OCI-LY7 (cell line): ENCODE results near the gene DEDD2. TPM values are rescaled to one million over a fixed set of nuclear protein-coding genes. Genes with fewer than 3 reads are reported as not detected.

Source experiments
- BruUV-seq: library from RNA; stranded (reverse); fragments of 400-500 nt; replicated peaks from 2 replicates; lab custom pipeline; 2021; lab: Mats Ljungman, UMichigan
- CTCF ChIA-PET: fragments of 300-600 bp; sonication (Branson Sonifier 250); formaldehyde crosslinking; loops from one replicate; lab custom pipeline; 2022; ENCODE audit warnings: antibody characterized with exemption; ENCODE audit not compliant: unreplicated experiment; lab: Charles Lee
- POLR2A ChIA-PET: fragments of 300-600 bp; sonication (Branson Sonifier 250); formaldehyde crosslinking; loops from one replicate; lab custom pipeline; 2022; ENCODE audit warnings: antibody characterized with exemption; lab: Charles Lee
- DNase-seq: peaks from one replicate; pipeline ENCODE4 v3.0.0-alpha.2; 2015; ENCODE audit warnings: low spot score
- H2AFZ ChIP-seq: fragments of 200-600 bp; sonication (generic), shearing (Covaris generic); 2 replicates; pipeline ENCODE4 v1.6.1; 2014; ENCODE audit warnings: mild to moderate bottlenecking, antibody characterized with exemption, low read length, moderate library complexity
- H3K27ac ChIP-seq: fragments of 200-600 bp; sonication (generic); 2 replicates; pipeline ENCODE4 v1.5.1; 2014; ENCODE audit warnings: mixed run types, low read depth, mild to moderate bottlenecking, moderate library complexity, low read length, inconsistent platforms; ENCODE audit not compliant: poor library complexity, severe bottlenecking
- H3K36me3 ChIP-seq: fragments of 200-600 bp; sonication (generic); 2 replicates; pipeline ENCODE4 v1.6.1; 2014; ENCODE audit warnings: mild to moderate bottlenecking, antibody characterized with exemption, low read length, moderate library complexity, mixed read lengths; ENCODE audit not compliant: insufficient read depth
- H3K4me1 ChIP-seq: fragments of 200-600 bp; sonication (generic); 2 replicates; pipeline ENCODE4 v1.5.1; 2014; ENCODE audit warnings: mild to moderate bottlenecking, low read length; ENCODE audit not compliant: insufficient read depth, poor library complexity, severe bottlenecking
- H3K4me2 ChIP-seq: fragments of 200-600 bp; sonication (generic); 2 replicates; pipeline ENCODE4 v1.6.1; 2014; ENCODE audit warnings: mild to moderate bottlenecking, low read length
- H3K4me3 ChIP-seq: fragments of 200-600 bp; sonication (generic); 2 replicates; pipeline ENCODE4 v1.5.1; 2014; ENCODE audit warnings: mild to moderate bottlenecking, low read depth, low read length; ENCODE audit not compliant: poor library complexity, severe bottlenecking
- H3K79me2 ChIP-seq: fragments of 200-600 bp; sonication (generic); 2 replicates; pipeline ENCODE4 v1.6.1; 2016; ENCODE audit warnings: low read depth, mild to moderate bottlenecking, low read length, moderate library complexity, mixed read lengths; ENCODE audit not compliant: insufficient read depth
- H3K9me2 ChIP-seq: fragments of 200-600 bp; sonication (generic); 2 replicates; pipeline ENCODE4 v1.6.1; 2016; ENCODE audit warnings: mild to moderate bottlenecking, low read length, mixed read lengths; ENCODE audit not compliant: insufficient read depth
- H3K9me3 ChIP-seq: fragments of 200-600 bp; sonication (generic); 2 replicates; pipeline ENCODE4 v1.6.1; 2014; ENCODE audit warnings: mild to moderate bottlenecking, mixed run types, low read length, mixed read lengths
- H4K20me1 ChIP-seq: fragments of 200-600 bp; sonication (generic); 2 replicates; pipeline ENCODE4 v1.6.1; 2014; ENCODE audit warnings: mild to moderate bottlenecking, antibody characterized with exemption, low read length, moderate library complexity, mixed read lengths; ENCODE audit not compliant: insufficient read depth
- EZH2phosphoT487 ChIP-seq: fragments of 200-600 bp; sonication (generic); IDR thresholded peaks from 2 replicates; pipeline ENCODE4 v1.6.1; 2018; ENCODE audit warnings: low read depth, borderline replicate concordance, mild to moderate bottlenecking, mixed run types, antibody characterized with exemption, low read length, moderate library complexity, mixed read lengths
- intact Hi-C: fragments of 100-400 bp; cut with micrococcal nuclease; formaldehyde crosslinking; loops from one replicate; pipeline ENCODE4 v1.10.0; 2022; ENCODE audit not compliant: unreplicated experiment
- total RNA-seq, 2 experiments: library from RNA; depleted of rRNA in 1 of 2; stranded (reverse); fragments of >200 nt in 1 of 2; shearing (Covaris generic) in 1 of 2; gene quantifications; 2 replicates each; pipeline ENCODE4 v1.2.3, GENCODE V29; 2014 to 2022
- TF ChIP-seq, protein P1 (sequence below): fragments of 200-600 bp; sonication (generic); conservative IDR thresholded peaks from 2 replicates; pipeline ENCODE4 v1.5.1; 2014; ENCODE audit warnings: mild to moderate bottlenecking, antibody characterized with exemption, low read length, moderate library complexity, mixed read lengths

DEDD2 gene
- total RNA-seq, 2 experiments from 2014 or later, result 15.5 to 41.9 TPM

- H4K20me1 ChIP-seq, result no peaks in the 10 kb centered on the region
- H3K4me3 ChIP-seq, result peak overlapping the region; percentile 63
- peaks cover 30% of the 10 kb centered on the region for H3K4me1 ChIP-seq
- intact Hi-C loops, result no loop called here
- H3K9me2 ChIP-seq, result no peaks in the 10 kb centered on the region
- BruUV-seq, result no TSS peak
- H3K79me2 ChIP-seq, result no peaks in the 10 kb centered on the region
- H3K27ac ChIP-seq, result no peak overlapping the region
- H3K4me2 ChIP-seq, result peak overlapping the region; percentile 82
- DNase-seq, result peak; percentile 81
- TF ChIP-seq, protein P1, sequence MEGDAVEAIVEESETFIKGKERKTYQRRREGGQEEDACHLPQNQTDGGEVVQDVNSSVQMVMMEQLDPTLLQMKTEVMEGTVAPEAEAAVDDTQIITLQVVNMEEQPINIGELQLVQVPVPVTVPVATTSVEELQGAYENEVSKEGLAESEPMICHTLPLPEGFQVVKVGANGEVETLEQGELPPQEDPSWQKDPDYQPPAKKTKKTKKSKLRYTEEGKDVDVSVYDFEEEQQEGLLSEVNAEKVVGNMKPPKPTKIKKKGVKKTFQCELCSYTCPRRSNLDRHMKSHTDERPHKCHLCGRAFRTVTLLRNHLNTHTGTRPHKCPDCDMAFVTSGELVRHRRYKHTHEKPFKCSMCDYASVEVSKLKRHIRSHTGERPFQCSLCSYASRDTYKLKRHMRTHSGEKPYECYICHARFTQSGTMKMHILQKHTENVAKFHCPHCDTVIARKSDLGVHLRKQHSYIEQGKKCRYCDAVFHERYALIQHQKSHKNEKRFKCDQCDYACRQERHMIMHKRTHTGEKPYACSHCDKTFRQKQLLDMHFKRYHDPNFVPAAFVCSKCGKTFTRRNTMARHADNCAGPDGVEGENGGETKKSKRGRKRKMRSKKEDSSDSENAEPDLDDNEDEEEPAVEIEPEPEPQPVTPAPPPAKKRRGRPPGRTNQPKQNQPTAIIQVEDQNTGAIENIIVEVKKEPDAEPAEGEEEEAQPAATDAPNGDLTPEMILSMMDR, result peak; percentile 48
- TF ChIP-seq EZH2phosphoT487, result no peak
- H3K36me3 ChIP-seq, result no peaks in the 10 kb centered on the region
- no peaks in the 10 kb centered on the region for H3K9me3 ChIP-seq
- ChIA-PET POLR2A (interaction anchor here (0.6 to 1.4 kb wide), 2 partner anchors 25 to 41 kb away, joined by 3 read pairs; no protein-coding TSS in a partner anchor), CTCF (interaction anchor here (0.5 to 1.1 kb wide), 4 partner anchors 8 to 67 kb away, joined by 3 to 7 read pairs (median 5); no protein-coding TSS in a partner anchor)
- peak overlapping the region; percentile 45; the same call in 1 of the 2 replicates for H2AFZ ChIP-seq
These were observed 40.3 kb downstream of the DEDD2 start for GRCh38 chr19:42176990-42177685.

DNA sequence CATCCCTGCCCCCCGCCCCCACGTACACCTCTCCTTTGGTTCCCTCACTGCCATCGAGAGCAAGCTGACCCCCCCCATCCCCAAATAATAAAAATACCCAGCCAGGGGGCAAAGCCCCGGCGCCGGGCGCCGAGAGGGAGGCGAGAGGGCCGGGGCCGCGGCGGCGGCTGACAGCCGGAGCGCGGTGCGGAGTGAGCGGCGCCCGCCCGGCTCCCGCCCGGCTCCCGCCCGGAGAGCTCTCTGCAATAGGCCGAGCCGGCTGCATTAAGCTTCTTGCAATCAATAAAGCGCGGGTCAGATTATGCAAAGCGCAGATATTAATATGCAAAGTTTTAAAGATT is 40.9 kb downstream of the DEDD2 start:
- no peaks in the 10 kb centered on the region for H3K9me2 ChIP-seq
- H3K27ac ChIP-seq, result no peak overlapping the region
- POLR2A ChIA-PET, result interaction anchor here (0.6 to 1.4 kb wide), 2 partner anchors 25 to 40 kb away, joined by 3 read pairs; no protein-coding TSS in a partner anchor
- TF ChIP-seq, protein P1, result no peak
- 0 out of 2 replicates have a peak, but pooled peaks have one; percentile 33 for TF ChIP-seq EZH2phosphoT487
- no peaks in the 10 kb centered on the region for H3K79me2 ChIP-seq
- H3K4me1 ChIP-seq, result peaks cover 25% of the 10 kb centered on the region
- peak overlapping the region; percentile 72 for H3K4me2 ChIP-seq
- no TSS peak for BruUV-seq
- H3K4me3 ChIP-seq, result peak overlapping the region; percentile 61
- peak overlapping the region; percentile 50; the same call in 1 of the 2 replicates for H2AFZ ChIP-seq
- CTCF ChIA-PET, result interaction anchor here (0.5 to 1.1 kb wide), 4 partner anchors 8 to 67 kb away, joined by 3 to 7 read pairs (median 5); no protein-coding TSS in a partner anchor
- no peak for DNase-seq
- no peaks in the 10 kb centered on the region for H3K36me3 ChIP-seq
- H3K9me3 ChIP-seq, result no peaks in the 10 kb centered on the region
- no peaks in the 10 kb centered on the region for H4K20me1 ChIP-seq
- intact Hi-C loops, result no loop called here
